GM19324 (cell line): ENCODE data around the gene MRC1.

ENCODE experiments used
- ATAC-seq: cut with Tn5 transposase; IDR thresholded peaks from one replicate; pipeline ENCODE4 v1.9.1; 2021; ENCODE audit warnings: mild to moderate bottlenecking, moderate library complexity; ENCODE audit not compliant: unreplicated experiment, low FRiP score

MRC1 gene

DNA sequence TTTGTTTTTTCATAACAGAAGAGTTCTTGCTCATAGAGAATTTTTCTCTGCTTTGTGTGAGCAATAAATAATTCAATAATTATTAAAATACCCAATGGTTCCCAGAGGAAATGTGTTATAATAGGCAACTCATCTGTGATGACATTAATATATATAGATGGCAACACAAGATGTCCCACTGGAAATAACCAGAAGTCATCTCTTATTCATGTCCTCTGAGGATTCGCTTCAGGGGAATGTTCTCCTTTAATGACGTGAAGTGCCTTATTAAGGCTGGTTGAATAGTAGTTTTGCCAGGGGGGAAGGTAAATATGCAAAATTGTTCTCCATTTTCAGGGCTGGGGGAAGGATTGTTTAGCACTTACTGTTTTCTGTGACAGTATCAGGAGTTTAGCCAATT lies 145.7 kb downstream of the MRC1 start:
- ATAC-seq: no peak

- ATAC-seq: no peak
Observed at GRCh38 chr10:17958049-17958448, 148.9 kb downstream of the MRC1 start.

- no peak for ATAC-seq
Observed at GRCh38 chr10:17959870-17960269, 150.7 kb downstream of the MRC1 start.
